Measurements from ENCODE around the gene KLK2. TPM values are rescaled to one million over a fixed set of nuclear protein-coding genes. Genes with fewer than 3 reads are reported as not detected.

KLK2 gene
- total RNA-seq, 1 experiment from 2014 or later = not detected

GRCh38 chr19:50830266-50831025 lies 42.8 kb upstream of the KLK2 start:
- CTCF ChIA-PET = no interaction called here
- no peaks in the 10 kb centered on the region for H3K36me3 ChIP-seq (ENCODE audit: control insufficient read depth, insufficient read depth, low read length)

DNA sequence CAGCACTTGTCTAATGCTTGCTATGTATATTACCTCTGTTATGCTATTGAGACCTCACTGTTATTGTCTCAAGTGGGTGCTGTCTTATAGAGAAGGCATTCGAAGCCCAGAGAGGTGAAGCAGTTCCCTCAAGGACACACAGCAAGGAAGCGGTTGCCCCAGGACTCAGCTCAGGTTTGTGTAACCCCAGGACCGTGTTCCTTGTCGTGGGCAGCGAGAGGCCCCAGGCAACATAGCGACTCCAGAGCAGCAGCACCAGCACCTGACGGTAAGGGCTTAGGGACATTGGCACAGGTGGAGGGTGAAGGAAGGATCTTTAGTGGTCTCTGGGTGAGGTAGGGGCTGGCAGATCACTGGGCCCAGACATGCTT lies 42.2 kb upstream of the KLK2 start:
- in situ Hi-C loops (cut with HindIII; ENCODE audit: low pct_unique_long_range_greater_than_20kb, low sequenced_read_pairs) (no loop called here), intact Hi-C loops (cut with micrococcal nuclease; ENCODE audit: unreplicated experiment) (no loop called here)
- no peaks in the 10 kb centered on the region for H3K36me3 ChIP-seq (ENCODE audit: control insufficient read depth, insufficient read depth, low read length)
- no peak overlapping the region for H3K4me3 ChIP-seq (ENCODE audit: low read depth in 2 of 2, low read length in 2 of 2)
- ChIA-PET CTCF (no interaction called here), POLR2A (no interaction called here)
- no TSS peak for BruUV-seq (replicated peaks)
- no peaks in the 10 kb centered on the region for H3K4me1 ChIP-seq (ENCODE audit: control insufficient read depth, insufficient read depth, low read length)
- H3K9me3 ChIP-seq (ENCODE audit: control insufficient read depth, insufficient read depth, low read depth, low read length) = no peaks in the 10 kb centered on the region
- H3K27ac ChIP-seq (ENCODE audit: low read length) = no peak overlapping the region
- no peak for DNase-seq (ENCODE audit: low read depth, low spot score)
- no peak for ATAC-seq
- no peak for TF ChIP-seq CTCF (IDR thresholded peaks at IDR 0.05)
- TF ChIP-seq TCF7L2 (IDR thresholded peaks at IDR 0.05; ENCODE audit: low read depth, low read length) = no peak
- TF ChIP-seq POLR2AphosphoS5 (IDR thresholded peaks at IDR 0.05; ENCODE audit: low read depth, low read length) = no peak
- no peak for TF ChIP-seq SIN3A (IDR thresholded peaks at IDR 0.05; ENCODE audit: borderline replicate concordance, insufficient read depth, low read depth, low read length)
- TF ChIP-seq, protein P1, sequence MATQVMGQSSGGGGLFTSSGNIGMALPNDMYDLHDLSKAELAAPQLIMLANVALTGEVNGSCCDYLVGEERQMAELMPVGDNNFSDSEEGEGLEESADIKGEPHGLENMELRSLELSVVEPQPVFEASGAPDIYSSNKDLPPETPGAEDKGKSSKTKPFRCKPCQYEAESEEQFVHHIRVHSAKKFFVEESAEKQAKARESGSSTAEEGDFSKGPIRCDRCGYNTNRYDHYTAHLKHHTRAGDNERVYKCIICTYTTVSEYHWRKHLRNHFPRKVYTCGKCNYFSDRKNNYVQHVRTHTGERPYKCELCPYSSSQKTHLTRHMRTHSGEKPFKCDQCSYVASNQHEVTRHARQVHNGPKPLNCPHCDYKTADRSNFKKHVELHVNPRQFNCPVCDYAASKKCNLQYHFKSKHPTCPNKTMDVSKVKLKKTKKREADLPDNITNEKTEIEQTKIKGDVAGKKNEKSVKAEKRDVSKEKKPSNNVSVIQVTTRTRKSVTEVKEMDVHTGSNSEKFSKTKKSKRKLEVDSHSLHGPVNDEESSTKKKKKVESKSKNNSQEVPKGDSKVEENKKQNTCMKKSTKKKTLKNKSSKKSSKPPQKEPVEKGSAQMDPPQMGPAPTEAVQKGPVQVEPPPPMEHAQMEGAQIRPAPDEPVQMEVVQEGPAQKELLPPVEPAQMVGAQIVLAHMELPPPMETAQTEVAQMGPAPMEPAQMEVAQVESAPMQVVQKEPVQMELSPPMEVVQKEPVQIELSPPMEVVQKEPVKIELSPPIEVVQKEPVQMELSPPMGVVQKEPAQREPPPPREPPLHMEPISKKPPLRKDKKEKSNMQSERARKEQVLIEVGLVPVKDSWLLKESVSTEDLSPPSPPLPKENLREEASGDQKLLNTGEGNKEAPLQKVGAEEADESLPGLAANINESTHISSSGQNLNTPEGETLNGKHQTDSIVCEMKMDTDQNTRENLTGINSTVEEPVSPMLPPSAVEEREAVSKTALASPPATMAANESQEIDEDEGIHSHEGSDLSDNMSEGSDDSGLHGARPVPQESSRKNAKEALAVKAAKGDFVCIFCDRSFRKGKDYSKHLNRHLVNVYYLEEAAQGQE (IDR thresholded peaks at IDR 0.05; ENCODE audit: insufficient read depth in 1 of 2, low read depth in 2 of 2, low read length in 1 of 2) = no peak
- H3K27me3 ChIP-seq (ENCODE audit: control insufficient read depth, insufficient read depth, low read length) = no peaks in the 10 kb centered on the region

More at GRCh38 chr19:50830266-50831025, 42.8 kb upstream of the KLK2 start:
- Histone ChIP-seq H3K9me3 (ENCODE audit: control insufficient read depth, insufficient read depth, low read depth, low read length) (no peaks in the 10 kb centered on the region), H3K4me3 (ENCODE audit: low read depth in 2 of 2, low read length in 2 of 2) (no peak overlapping the region), H3K27me3 (ENCODE audit: control insufficient read depth, insufficient read depth, low read length) (no peaks in the 10 kb centered on the region), H3K4me1 (ENCODE audit: control insufficient read depth, insufficient read depth, low read length) (no peaks in the 10 kb centered on the region), H3K27ac (ENCODE audit: low read length) (no peak overlapping the region)
- intact Hi-C loops (cut with micrococcal nuclease; ENCODE audit: unreplicated experiment) (no loop called here), in situ Hi-C loops (cut with HindIII; ENCODE audit: low pct_unique_long_range_greater_than_20kb, low sequenced_read_pairs) (no loop called here)
- no peak for DNase-seq (ENCODE audit: low read depth, low spot score)
- ATAC-seq = no peak
- no TSS peak for BruUV-seq (replicated peaks)
- TF ChIP-seq, protein P1 (IDR thresholded peaks at IDR 0.05; ENCODE audit: insufficient read depth in 1 of 2, low read depth in 2 of 2, low read length in 1 of 2) = no peak
- TF ChIP-seq TCF7L2 (IDR thresholded peaks at IDR 0.05; ENCODE audit: low read depth, low read length) = no peak
- TF ChIP-seq POLR2AphosphoS5 (IDR thresholded peaks at IDR 0.05; ENCODE audit: low read depth, low read length) = no peak
- TF ChIP-seq SIN3A (IDR thresholded peaks at IDR 0.05; ENCODE audit: borderline replicate concordance, insufficient read depth, low read depth, low read length) = no peak
- TF ChIP-seq CTCF (IDR thresholded peaks at IDR 0.05) = no peak
- POLR2A ChIA-PET = no interaction called here

Data from Panc1 (cell line).